ENCODE results near the gene BEAN1.
"Not testable (repeated sequence)": the region's sequence is repeated elsewhere in the genome, so short reads cannot be mapped to it uniquely, and the experiment has no call there.

The BEAN1 gene

DNA sequence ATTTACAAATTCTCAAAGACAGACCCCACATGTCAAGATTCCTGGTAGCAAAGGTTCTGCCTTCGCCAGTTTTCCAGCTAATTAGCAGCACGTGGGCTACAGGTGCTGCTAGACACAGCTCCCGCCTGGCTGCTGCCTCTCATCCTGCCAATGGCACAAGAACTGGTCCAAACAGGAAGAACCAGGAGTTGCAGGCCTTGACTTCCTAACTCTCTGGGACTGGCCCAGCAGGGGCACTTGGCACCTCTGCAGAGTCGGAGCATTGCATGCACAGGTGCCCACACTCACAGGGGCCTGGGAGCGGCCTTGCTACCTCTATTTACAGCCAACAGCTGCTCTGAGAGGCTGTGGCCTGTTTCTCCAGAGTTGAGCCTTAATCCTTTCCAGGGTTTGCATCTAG, 83.2 kb downstream of the BEAN1 start:
- DNase-seq = no peak

DNA sequence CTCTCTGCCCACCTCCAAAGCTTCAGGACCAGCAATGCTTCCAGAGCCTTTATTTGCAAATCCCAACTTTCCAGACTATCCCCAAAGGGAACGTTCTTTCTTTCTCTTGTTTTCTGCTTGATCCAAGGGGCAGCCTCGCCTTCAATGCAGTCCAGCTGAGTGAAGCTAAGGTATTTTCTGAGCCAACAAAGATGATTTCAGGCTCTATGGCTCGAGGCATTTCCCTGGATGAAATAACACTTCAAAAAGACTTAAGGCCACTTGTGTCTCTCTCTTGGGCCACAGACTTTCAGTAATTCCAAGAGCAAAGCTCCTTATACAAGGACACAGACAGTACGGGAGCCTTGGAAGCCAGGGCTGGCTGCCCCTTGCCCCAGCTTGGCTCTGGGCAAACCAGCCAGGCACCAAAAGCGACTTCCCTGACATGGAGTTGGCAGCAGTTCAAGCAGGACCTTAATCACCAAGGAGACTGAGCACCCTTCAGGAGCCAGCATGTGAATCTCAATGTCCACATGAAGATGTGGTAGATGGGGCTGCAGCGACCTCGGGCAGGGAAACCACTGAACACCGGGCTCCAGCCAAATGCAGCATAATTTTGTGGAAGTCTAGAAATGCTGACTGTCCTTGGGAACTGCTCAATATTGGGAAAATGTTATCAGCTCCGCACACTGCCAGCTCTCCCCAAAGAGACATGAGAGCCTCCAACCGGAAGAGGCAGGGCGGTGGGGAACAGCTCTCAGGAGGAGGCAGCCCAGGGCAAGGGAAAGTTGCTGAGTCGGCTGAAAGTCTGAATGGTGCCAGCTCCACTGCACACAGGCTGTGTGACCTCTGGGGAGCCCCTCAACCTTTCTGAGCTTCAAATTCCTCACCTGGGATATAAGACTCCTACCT, 83.9 kb downstream of the BEAN1 start:
- no peak for DNase-seq

DNA sequence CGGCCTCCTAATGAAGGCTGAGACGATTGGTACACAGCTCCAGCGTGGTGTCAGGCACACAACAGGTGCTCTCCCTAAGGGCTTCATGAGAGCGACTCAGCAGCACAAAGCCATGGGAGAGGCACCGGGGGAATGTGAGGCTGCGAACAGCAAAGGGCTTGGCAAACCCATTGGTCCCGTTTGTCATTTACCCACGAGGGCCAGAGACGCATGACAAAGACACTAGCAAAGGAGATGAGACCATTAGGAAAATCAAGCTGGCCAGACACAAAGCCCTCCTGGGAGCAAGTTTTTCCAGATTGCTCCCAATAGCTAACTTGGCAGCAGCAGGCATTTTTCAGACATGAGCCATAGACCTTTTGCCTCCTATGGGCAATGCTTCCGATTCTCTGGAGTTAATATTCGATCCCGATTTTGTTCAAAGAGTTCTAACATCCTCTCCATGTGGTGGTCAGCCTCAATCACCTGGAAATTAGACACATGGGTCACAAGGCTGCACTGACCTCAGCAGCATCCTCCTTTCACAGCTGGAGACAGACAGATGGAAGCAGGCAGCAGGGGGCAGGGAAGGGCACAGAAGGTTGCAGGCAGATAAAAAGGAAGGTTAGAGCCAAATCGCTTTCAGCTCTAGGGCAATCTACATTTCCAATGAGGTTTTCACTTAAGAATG, 84.6 kb downstream of the BEAN1 start:
- DNase-seq = no peak

DNA sequence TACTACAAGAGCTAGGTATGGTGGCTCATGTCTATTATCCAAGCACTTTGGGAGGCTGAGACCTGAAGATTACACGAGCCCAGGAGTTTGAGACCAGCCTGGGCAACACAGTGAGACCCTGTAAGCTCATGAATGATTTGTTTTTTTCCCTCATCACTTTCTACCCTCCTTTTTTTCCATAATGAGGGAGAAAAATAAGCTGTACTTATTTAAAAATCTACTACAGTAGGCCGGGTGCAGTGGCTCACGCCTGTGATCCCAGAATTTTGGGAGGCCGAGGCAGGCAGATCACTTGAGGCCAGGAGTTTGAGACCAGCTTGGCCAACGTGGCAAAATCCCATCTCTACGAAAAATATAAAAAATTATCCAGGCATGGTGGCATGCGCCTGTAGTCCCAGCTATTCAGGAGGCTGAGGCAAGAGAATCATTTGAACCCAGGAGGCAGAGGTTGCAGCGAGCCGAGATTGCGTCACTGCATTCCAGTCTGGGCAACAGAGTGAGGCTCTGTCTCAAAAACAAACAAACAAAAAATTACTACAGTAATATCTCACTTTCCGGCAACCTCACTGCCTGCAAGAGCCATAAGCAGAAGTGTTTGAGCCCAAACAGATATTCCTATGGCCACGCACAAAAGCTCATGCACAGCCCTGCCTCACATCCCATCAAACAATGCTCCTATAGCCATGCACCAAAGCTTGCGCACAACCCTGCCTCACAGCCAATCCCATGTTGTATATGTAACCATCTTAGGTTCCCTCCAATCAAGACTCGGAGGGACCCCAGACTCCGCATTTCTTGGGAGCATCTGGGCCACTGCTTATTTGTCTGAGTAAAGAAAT, 85.4 kb downstream of the BEAN1 start:
- DNase-seq = no peak

DNA sequence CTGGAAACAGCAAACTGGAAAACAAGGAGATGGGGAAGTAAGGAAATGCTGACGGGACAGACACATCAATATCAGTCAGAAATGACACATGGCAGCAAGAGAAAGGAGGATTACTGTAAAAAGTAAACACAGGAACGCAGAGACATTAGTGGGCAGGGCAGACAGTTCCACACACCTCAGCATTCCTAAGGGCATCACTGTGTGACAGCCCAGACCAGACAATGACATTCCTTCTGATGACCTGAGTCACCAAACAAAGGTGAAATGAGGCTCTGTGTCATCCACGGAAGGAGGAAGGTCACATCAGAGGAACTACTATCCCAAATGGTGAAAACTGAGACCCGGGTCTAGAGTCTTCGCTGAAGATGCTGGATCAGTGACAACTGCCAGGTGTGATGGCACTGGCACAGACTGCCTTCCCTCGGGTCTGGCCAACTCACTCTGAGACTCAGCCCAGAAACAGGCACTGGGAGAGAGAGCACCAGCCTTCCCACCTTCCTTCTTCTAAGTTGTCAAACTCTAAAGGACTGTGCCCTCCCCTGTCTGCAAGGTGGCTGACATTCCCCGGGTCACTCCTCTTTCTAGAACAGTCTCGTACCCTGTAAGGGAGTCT, 86.1 kb downstream of the BEAN1 start:
- no peak for DNase-seq

DNA sequence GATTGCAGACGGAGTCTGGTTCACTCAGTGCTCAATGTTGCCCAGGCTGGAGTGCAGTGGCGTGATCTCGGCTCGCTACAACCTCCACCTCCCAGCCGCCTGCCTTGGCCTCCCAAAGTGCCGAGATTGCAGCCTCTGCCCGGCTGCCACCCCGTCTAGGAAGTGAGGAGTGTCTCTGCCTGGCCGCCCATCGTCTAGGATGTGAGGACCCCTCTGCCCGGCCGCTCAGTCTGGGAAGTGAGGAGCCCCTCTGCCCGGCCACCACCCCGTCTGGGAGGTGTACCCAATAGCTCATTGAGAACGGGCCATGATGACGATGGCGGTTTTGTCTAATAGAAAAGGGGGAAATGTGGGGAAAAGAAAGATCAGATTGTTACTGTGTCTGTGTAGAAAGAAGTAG, 87.3 kb downstream of the BEAN1 start:
- DNase-seq = not testable (repeated sequence)

DNA sequence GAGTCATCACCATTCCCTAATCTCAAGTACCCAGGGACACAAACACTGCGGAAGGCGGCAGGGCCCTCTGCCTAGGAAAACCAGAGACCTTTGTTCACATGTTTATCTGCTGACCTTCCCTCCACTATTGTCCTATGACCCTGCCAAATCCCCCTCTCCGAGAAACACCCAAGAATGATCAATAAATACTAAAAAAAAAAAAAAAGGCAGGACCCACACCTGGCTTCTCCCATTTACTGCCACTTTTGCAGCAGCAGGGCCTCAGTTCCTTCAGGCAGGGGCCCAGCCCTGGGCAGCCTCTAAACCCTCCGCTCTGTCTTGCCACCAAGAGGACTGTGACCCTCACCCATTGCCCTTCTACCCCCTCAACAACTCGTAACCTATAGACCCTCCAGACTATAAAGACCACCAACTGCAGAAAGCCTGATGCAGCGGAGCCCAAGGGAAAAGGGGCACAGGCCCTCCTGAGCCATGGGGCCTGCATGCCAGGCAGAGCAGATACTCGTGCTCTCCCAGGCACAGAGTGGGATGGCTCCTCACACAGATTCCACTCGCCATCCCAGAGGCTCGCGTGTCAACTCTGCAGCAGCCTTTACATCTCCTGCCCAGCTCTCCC, 88.0 kb downstream of the BEAN1 start:
- not testable (repeated sequence) for DNase-seq

DNA sequence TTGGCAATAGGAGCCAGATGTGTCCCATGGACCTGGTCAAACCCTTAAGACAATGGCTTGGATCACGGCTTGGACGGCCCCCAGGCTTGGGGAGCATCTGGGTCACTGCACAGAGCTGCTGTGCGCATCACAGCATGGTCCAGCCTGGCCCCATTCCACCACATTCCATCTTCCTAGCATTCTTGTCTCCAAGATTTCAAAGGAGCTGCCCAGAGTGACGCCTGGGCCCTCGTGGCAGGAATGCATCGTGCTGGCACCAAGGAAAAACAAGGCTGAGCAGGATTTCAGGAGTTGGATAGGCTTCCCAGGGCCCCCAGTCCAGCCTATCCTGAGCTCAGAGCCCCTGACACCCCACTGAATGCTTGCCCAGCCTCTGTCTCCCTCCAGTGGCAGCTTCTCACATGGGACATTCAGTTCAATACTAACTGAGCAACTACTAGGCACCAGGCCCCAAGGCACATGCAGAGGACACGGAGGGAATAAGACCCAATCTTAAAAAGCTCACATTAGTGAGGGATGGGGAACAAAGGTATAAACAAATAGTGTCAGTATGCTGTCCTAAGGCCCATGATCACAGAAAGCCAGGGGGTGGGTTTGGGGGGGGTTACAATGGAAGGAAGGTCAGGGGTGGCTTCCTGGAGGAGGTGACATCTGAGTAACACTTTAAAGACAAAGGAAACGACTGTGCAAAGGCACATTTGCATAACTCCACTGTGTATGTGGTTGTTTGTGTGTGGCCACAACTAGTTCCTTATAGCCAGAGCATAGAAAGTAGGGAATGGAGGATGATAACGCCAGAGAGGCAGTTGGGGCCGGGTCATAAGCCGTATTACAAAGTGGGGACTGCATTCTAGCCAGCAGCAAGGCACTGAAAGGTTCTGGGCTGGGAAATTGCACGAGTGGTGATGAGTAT, 88.8 kb downstream of the BEAN1 start:
- DNase-seq = no peak

DNA sequence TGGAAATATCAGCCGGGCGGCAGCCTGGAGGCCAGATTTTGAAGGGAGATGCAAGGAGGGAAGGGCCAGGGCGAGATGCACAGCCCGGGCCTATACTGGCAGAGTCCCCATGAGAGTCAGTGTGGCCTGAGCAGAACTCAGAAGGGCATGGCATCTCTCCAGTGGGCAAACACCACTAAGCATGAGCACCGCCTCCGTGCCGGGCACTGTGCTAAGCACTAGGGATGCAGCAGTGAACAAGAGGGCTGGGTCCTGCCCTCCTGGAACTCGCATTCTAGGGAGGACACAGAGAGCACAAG, 89.4 kb downstream of the BEAN1 start:
- no peak for DNase-seq

DNA sequence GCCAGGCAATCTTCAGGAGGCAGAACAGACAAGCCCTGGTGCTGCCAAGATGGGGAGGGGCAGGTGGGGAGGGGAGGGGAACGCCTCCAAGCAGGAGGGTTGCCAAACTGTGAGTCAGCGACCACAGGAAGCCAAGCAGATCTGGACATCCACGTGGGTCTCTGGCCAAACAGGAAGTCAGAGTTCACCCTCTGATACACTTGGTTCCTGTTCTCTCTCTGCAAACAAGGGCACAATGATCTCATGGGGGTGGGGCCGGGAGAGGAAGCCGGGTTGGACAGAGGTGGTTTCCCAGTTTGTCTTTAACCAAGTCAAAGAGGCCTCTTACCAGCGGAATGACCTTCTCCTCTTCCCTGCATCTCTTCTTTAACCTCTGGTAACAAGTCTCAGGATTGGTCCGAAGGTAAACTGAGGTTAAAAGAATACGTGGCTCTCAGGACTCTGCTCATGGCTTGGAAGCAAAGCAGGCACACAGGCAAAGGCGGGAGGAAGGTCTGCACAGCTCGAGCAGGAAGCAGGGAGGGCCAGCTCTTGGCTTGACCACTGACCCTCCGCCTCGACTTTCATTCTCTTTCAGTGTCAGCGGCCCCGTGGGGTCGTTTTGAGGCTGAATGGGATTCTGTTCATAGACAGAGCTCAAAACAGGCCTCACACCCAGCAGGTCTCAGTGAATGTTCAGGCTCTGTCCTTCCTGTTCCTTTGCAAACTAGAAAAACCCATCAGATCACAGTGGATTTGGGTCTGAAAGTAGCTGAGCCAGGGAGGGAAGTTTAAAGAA, 89.9 kb downstream of the BEAN1 start:
- no peak for DNase-seq

DNA sequence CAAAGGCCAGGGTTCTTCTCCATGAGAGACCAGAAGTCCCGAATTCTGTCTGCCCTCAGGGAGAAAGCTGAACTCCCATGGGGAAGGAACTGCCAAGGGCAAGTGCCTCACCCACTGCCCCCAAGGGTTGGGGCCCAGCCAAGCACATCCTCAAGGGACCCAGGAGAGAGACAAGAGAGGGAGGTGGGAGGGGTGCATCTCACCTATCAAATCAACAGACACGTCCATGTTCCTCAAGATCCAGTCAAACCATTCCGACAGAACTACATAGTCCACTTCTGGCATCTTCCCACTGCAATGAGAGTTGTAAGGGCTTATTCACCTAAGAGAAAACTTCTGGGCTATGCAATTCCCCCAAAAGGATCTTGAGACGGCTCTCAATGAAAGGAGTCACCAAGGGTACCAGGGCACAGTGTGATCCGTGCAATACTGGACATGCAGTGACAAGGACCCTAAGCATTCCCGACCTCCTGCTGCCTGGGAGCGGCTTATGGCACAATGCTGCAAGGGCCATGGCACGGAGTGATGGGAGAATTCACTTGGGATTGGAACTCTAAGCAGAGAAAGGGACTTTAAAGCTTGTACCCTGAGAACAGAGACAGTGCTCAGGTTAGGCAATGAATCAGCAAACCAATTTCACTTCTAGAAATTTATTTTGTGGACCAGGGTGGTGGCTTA, 90.6 kb downstream of the BEAN1 start:
- DNase-seq = no peak

DNA sequence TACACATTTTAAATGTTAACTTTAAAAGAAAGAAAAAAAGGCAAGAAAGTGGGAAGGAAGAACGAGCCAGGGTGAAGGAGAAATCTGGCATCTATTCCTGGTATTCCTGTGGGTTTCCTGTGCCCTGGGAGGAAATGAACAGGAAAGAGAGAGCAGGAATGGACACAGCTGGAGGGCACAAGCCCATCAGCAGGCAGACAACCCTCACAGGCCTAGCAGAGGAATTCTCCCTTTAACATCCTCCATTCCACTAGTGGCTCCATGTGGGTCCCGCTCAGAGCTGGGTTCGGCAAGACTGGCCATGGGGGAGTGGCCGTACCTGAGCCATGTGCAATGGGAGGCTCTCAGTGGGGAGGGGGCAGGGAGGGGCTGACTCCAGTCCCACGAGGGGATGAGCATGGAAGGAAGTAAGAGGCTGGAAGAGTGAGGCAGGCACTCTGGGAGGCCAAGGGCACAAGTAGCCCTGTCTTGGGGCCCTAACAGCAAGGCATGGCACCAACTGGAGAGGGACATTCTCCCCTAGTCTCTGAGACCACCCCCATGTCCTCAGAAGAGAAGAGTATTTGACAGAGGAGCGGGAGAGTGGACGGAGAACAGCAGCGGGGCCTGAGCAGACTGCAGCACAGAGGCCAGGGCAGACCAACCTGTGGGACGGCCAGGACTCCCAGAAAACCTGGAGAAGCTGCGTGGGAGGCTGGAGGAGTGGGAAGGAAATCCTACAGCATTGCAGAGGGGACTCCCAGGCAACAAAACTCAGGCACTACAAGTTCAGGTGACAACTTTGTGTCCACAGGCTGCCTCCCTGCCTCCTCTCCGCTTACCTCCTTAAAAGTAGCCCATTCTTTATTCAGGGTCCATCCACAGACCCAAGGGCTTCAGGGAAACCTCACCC, 92.6 kb downstream of the BEAN1 start:
- no peak for DNase-seq

DNA sequence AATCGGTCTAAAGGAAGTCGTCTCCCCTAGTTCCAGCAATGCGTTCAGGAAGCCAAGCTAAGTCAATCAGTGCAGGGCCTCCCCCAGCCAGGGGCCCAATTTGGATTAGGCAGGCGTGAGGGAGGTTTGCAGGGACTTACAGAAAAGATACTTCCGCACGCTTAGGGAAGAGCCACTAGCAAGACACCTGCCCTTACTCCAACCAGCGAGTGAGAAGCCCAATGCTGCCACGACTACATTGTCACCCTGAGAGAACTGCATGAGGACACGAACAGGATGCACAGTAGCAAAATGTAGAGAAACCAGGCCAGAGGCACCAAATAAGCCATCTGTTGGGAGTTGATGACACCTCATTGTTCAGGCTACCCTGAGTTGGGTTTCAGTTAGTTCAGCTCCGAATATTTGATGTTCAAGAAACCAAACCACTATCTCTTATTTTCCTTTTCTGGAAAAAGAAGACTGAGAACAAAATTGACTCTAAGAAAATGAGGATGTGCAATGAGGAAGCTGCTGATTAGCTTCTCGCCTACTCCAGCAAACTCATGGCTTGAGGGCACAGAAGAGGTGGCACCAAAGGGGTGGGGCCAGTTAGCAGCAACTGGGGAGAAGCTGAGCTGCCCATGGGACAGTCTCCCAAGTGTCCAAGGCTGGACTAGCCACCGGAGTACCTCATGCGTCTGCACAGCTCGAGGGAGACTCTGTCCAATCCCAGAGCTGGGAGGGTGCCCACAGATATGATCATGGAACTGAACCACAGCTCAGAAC, 93.5 kb downstream of the BEAN1 start:
- DNase-seq = no peak

DNA sequence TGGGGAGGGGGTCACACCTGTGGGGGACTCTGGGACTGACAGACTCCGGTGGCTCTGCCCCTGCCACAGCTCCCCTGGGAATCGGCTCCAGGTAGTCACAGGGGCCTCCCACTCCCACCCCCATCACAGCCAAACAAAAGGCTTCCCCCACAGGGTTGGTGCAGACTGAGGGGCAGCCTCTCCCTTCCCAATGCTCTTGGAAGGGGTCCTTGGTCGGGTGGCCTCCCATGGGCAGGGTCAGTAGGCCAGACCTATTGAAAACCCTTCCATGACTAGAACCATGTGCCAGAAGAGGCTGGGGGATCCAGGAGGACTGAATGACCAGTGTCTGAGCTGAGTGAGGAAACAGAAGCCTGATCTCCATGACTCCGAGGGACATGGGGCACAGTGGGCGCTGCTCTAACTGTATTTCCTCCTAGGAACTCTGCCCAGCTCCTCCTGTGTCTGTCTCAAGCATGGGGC, 94.2 kb downstream of the BEAN1 start:
- DNase-seq = no peak

DNA sequence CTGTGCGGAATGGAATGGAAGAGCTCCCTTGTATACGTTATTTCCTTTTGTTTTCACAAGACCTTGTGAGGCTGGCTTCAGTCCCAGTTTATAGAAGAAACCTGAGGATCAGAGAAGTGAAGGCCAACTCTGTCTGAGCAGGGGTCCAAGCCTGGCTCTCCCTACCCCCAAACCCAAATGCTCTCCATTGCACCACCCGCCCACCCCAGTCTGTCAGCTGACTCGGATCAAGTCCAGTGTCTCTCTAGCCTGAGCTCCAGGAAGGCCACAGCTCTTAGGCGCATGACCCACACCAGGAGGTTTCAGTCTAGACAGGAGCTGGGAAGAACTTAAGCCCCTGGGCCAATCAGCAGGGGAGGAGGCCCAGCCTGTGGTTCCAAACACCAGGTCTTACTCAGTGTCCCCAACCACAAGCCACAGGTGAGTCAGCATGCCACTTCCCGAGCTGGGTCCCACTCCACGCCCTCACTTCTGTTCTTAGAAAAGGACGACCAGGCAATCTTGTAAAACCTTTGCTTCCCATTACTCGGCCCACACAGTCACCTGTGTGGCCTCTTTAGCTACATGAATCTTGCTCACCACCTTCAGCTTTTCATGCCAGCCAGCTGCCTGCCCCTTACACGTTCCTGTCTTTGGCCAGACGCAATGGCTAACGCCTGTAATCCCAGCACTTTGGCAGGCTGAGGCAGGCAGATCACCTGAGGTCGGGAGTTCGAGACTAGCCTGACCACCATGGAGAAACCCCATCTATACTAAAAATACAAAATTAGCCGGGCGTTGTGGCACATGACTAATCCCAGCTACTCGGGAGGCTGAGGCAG, 95.1 kb downstream of the BEAN1 start:
- DNase-seq = no peak

DNA sequence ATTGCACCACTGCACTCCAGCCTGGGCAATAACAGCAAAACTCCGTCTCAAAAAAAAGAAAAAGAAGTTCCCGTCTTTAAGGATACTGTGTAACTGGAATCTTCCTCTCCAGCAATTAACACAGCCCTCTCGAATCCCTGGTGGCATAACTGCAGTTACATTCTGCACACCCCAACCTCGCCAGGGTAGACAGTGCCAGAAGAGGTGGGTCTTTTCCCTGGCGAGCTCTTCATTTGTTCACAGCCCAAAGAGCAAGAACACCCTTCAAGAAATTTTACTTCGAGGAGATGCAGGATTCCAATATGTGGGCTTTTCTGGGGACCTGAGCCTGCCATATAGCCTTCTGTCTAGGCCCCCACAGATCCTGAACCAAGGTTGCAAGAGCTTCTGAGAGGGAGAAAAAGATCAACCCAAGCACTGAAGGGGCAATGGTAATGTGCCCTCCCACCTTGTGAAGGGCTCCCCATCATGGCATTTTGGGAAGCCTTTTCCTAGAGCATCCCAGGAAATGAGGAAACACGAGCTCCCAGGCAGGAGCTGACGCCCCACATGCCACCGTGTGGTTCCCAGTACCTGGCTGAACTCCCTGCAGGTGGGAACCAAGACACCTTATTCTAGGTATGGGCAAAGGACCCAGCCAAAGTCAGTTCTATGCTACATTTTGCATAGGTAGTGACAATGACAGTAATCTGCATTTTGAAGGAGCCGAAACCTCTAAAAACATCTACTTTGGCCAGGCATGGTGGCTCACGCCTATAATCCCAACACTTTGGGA, 95.9 kb downstream of the BEAN1 start:
- DNase-seq = no peak
